Endothelial cell of umbilical vein (primary cell): ENCODE data around the gene TTR. TPM values are rescaled to one million over a fixed set of nuclear protein-coding genes. Genes with fewer than 3 reads are reported as not detected.

ENCODE experiments used
- BruUV-seq: library from RNA; stranded (reverse); fragments of 400-500 nt; replicated peaks from 2 replicates; lab custom pipeline; 2021; lab: Mats Ljungman, UMichigan
- CTCF ChIA-PET: fragments of 300-600, 350-600 bp; sonication (Branson Sonifier 250); formaldehyde crosslinking; loops from one replicate; lab custom pipeline; 2021; ENCODE audit warnings: antibody characterized with exemption, inconsistent platforms; lab: Charles Lee
- POLR2A ChIA-PET: fragments of 300-600, 350-600 bp; sonication (Branson Sonifier 250); formaldehyde crosslinking; loops from one replicate; lab custom pipeline; 2021; ENCODE audit warnings: antibody characterized with exemption, inconsistent platforms; lab: Charles Lee
- DNase-seq: peaks from one replicate; pipeline ENCODE4 v3.0.0-alpha.2; 2011; ENCODE audit warnings: low read depth, low spot score
- FAIRE-seq: peaks from 2 replicates; lab custom pipeline; 2011; peaks lifted over from hg19 to GRCh38; lab: Jason Lieb, UNC
- H2AFZ ChIP-seq: 2 replicates; pipeline ENCODE4 v1.6.0; 2012; ENCODE audit warnings: low read depth, low read length, control low read depth, inconsistent platforms
- H3K27ac ChIP-seq: 2 replicates; pipeline ENCODE4 v1.5.1; 2011; ENCODE audit warnings: low read depth, mild to moderate bottlenecking, control low read depth, low read length, moderate library complexity; ENCODE audit not compliant: insufficient read depth
- H3K27me3 ChIP-seq, 2 experiments: 2 replicates each; pipeline versions ENCODE4 v1.6.0 to v1.6.1; 2011; ENCODE audit warnings: low read length in 2 of 2, mixed read lengths in 1 of 2; ENCODE audit not compliant: control insufficient read depth in 2 of 2, insufficient read depth in 2 of 2
- H3K36me3 ChIP-seq, 2 experiments: 2 replicates in 1 of 2; 3 replicates in 1 of 2; pipeline ENCODE4 v1.5.1; 2011; ENCODE audit warnings: low read length in 2 of 2, mild to moderate bottlenecking in 1 of 2, moderate library complexity in 1 of 2; ENCODE audit not compliant: control insufficient read depth in 2 of 2, insufficient read depth in 2 of 2; ENCODE audit errors: extremely low read depth in 1 of 2
- H3K4me1 ChIP-seq: 3 replicates; pipeline ENCODE4 v1.5.1; 2011; ENCODE audit warnings: mild to moderate bottlenecking, low read length; ENCODE audit not compliant: control insufficient read depth, insufficient read depth; ENCODE audit errors: extremely low read depth
- H3K4me2 ChIP-seq: 2 replicates; pipeline ENCODE4 v1.6.1; 2011; ENCODE audit warnings: low read length, control low read depth, mixed read lengths; ENCODE audit not compliant: insufficient read depth
- H3K4me3 ChIP-seq, 3 experiments: fragments of 200-600 bp in 1 of 3; sonication (generic), shearing (Covaris generic) in 1 of 3; replicated peaks in 1 of 3; 2 replicates each; pipeline ENCODE4 v1.5.1; 2011 to 2016; ENCODE audit warnings: control low read depth in 3 of 3, low read length in 3 of 3, mild to moderate bottlenecking in 2 of 3, inconsistent platforms in 1 of 3, low read depth in 1 of 3, moderate library complexity in 1 of 3; ENCODE audit not compliant: insufficient read depth in 1 of 3
- H3K79me2 ChIP-seq: 2 replicates; pipeline ENCODE4 v1.6.0; 2012; ENCODE audit warnings: low read length, inconsistent platforms; ENCODE audit not compliant: control insufficient read depth, insufficient read depth
- H3K9ac ChIP-seq: replicated peaks from 2 replicates; pipeline ENCODE3; 2011; ENCODE audit warnings: low read length, control low read depth; ENCODE audit not compliant: insufficient read depth; ENCODE audit errors: extremely low read depth
- H3K9me1 ChIP-seq: replicated peaks from 3 replicates; pipeline ENCODE4 v1.6.0; 2011; ENCODE audit warnings: mild to moderate bottlenecking, low read length; ENCODE audit not compliant: control insufficient read depth, insufficient read depth; ENCODE audit errors: extremely low read depth
- H3K9me3 ChIP-seq: replicated peaks from 2 replicates; pipeline ENCODE4 v1.5.1; 2012; ENCODE audit warnings: low read length, inconsistent platforms; ENCODE audit not compliant: control insufficient read depth, insufficient read depth
- H4K20me1 ChIP-seq: replicated peaks from 2 replicates; pipeline ENCODE3; 2011; ENCODE audit warnings: mild to moderate bottlenecking, low read length; ENCODE audit not compliant: control insufficient read depth, insufficient read depth; ENCODE audit errors: extremely low read depth
- CTCF ChIP-seq, 2 donors: IDR thresholded peaks; 1 replicate in 1 of 2; 2 replicates in 1 of 2; pipeline ENCODE4 v1.5.1; 2011; ENCODE audit warnings: low read length in 2 of 2, mild to moderate bottlenecking in 2 of 2, moderate library complexity in 2 of 2, control low read depth in 1 of 2, inconsistent platforms in 1 of 2, low read depth in 1 of 2; ENCODE audit not compliant: insufficient read depth in 1 of 2; ENCODE audit errors: extremely low read depth in 1 of 2
- EZH2 ChIP-seq: IDR thresholded peaks from 2 replicates; pipeline ENCODE4 v1.6.1; 2012; ENCODE audit warnings: borderline replicate concordance, low read depth, mild to moderate bottlenecking, moderate library complexity, low read length, inconsistent platforms; ENCODE audit not compliant: severe bottlenecking
- FOS ChIP-seq: IDR thresholded peaks from 2 replicates; pipeline ENCODE4 v1.6.1; 2011; ENCODE audit warnings: mild to moderate bottlenecking, low read length, moderate library complexity, borderline replicate concordance; ENCODE audit not compliant: insufficient read depth
- GATA2 ChIP-seq: IDR thresholded peaks from 2 replicates; pipeline ENCODE4 v1.7.0; 2011; ENCODE audit warnings: low read depth, mild to moderate bottlenecking, moderate library complexity, mixed read lengths, low read length; ENCODE audit not compliant: insufficient read length, insufficient read depth
- JUN ChIP-seq: IDR thresholded peaks from 2 replicates; pipeline ENCODE4 v1.6.1; 2011; ENCODE audit warnings: borderline replicate concordance, low read depth; ENCODE audit not compliant: insufficient read length, insufficient read depth
- MAX ChIP-seq: IDR thresholded peaks from 2 replicates; pipeline ENCODE4 v1.6.1; 2011; ENCODE audit not compliant: insufficient read depth, insufficient read length
- MYC ChIP-seq: IDR thresholded peaks from one replicate; pipeline ENCODE4 v1.6.1; 2011; ENCODE audit warnings: mild to moderate bottlenecking, low read depth, low read length
- POLR2A ChIP-seq: IDR thresholded peaks from 2 replicates; pipeline ENCODE4 v1.6.1; 2012; ENCODE audit warnings: low read depth, mild to moderate bottlenecking, control low read depth, low read length
- POLR2AphosphoS5 ChIP-seq: IDR thresholded peaks from 2 replicates; pipeline ENCODE4 v1.6.1; 2012; ENCODE audit warnings: low read depth, mild to moderate bottlenecking, control low read depth, low read length, moderate library complexity; ENCODE audit not compliant: insufficient read depth
- dilution Hi-C: fragments of 300-500 bp; cut with MboI; formaldehyde crosslinking; loops from one replicate; pipeline ENCODE4 v1.15.0; 2019; ENCODE audit warnings: low sequenced_read_pairs; ENCODE audit not compliant: extremely low pct_ligation_motif_present
- intact Hi-C: fragments of 100-400 bp; cut with micrococcal nuclease; formaldehyde crosslinking; loops from one replicate; pipeline ENCODE4 v1.10.0; 2022
- polyA plus RNA-seq, 4 experiments: library from polyadenylated mRNA; depleted of rRNA in 3 of 4; stranded (reverse) in 3 of 4; unstranded in 1 of 4; fragments of >200 nt; gene quantifications; 2 replicates each; pipeline versions ENCODE4 v1.2.1 to v1.2.3, GENCODE V29; 2011 to 2012; ENCODE audit warnings: missing spikeins in 1 of 4
- total RNA-seq: library from RNA; stranded (reverse); gene quantifications from 2 replicates; pipeline ENCODE4 v1.2.3, GENCODE V29; 2021

The TTR gene
- total and polyA plus RNA-seq, 2 donors (not counting 3 experiments of a cell fraction or from before 2014, with no cell fraction given): not detected

GRCh38 chr18:31637445-31637844 lies 45.8 kb downstream of the TTR start:
- H3K9me1 ChIP-seq: no peaks in the 10 kb centered on the region
- peaks cover 0 to 2% of the 10 kb centered on the region in 2 experiments for H3K36me3 ChIP-seq
- no TSS peak for BruUV-seq
- no peaks in the 10 kb centered on the region for H3K27me3 ChIP-seq
- no peaks in the 10 kb centered on the region for H3K79me2 ChIP-seq
- H4K20me1 ChIP-seq: no peaks in the 10 kb centered on the region
- TF ChIP-seq POLR2AphosphoS5 (no peak), GATA2 (no peak), MAX (no peak), JUN (no peak), EZH2 (no peak), FOS (no peak), MYC (no peak), POLR2A (no peak), CTCF (IDR thresholded peaks at IDR 0.05; ENCODE audit: extremely low read depth in 1 of 2, insufficient read depth in 1 of 2, low read depth in 1 of 2, low read length in 2 of 2) (no peak)
- H3K4me2 ChIP-seq: no peak overlapping the region
- FAIRE-seq: no peak
- dilution Hi-C loops: no loop called here
- H3K27ac ChIP-seq: no peak overlapping the region
- H3K9ac ChIP-seq: no peak overlapping the region
- intact Hi-C loops: no loop called here
- DNase-seq: no peak
- no peak overlapping the region for H3K4me3 ChIP-seq
- ChIA-PET POLR2A (no interaction called here), CTCF (interaction anchor here (1.1 kb wide), 1 partner anchor 74 kb away, joined by 3 read pairs; no protein-coding TSS in a partner anchor)
- no peak overlapping the region for H2AFZ ChIP-seq
- H3K9me3 ChIP-seq: no peaks in the 10 kb centered on the region
- peaks cover under 1% of the 10 kb centered on the region for H3K4me1 ChIP-seq
